Stimulated activated CD4-positive, alpha-beta T cell treated with anti-CD3 and anti-CD28 coated beads, Interleukin-4, amount 100 ng/mL, for 24 hours (primary cell): ENCODE results near the gene DDX60.
"Not testable (repeated sequence)": the region's sequence is repeated elsewhere in the genome, so short reads cannot be mapped to it uniquely, and the experiment has no call there.

Source experiments
- DNase-seq: peaks from one replicate; pipeline ENCODE4 v3.0.0-alpha.2; 2020

DDX60 gene

GRCh38 chr4:168293386-168293975, 25.1 kb downstream of the DDX60 start:
- DNase-seq = no peak

DNA sequence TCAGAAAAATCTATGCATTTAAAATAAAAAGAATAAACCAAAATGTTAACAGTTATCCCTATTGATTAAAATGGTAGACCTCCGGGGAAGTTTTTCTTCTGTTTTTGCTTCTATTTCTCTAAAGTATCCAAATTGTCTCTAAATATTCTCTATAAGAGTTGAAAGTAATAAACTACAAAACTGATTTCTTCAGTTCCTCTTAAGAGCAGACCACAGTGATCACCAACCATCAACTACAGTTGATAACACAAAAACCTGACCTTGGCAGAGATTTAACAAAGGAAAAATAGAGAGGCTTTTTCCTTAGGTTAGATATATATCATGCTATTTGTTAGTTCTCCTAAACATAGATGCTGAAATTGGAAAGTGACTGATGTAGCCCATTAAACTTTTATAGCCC, 27.3 kb downstream of the DDX60 start:
- DNase-seq = no peak

- DNase-seq = not testable (repeated sequence)
Measured at GRCh38 chr4:168285850-168286249, 32.7 kb downstream of the DDX60 start.

DNA sequence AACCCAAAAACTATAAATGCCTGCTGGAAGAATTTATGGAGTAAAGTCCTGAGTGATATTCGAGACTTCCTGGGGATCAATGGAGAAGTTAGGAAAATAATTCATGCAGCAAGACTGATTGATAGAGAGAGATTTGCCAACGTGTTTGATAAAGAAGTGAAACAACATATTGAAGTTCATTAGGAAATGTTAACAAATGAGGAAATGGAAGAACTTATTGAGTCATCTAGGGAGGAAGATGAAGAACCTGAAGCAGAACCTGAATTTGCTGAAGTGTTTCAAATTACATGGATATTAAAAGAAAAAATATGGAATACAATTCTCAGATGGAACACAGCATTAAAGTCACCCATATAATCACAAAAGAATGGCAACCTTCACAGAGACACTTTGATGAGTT, 39.0 kb downstream of the DDX60 start:
- no peak for DNase-seq

DNA sequence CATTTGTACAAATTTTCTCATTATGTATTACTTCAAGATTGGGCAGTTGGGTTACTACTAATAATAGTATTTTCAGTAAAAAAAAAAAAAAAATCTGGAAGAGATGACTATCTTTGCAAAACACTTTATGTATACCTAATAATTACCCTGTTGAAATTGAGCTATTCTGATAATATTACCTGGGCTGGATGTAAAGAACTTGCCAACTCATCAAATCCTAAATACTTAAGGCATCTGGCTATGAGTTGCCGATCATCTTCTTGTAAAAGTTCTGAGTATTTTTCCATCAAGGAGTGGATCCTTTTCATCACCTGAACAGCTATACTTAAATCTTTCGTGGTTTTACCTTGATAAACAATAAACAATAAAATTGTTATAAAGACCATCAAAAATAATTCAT, 42.7 kb downstream of the DDX60 start:
- no peak for DNase-seq

GRCh38 chr4:168274871-168275270, 43.7 kb downstream of the DDX60 start:
- no peak for DNase-seq

DNA sequence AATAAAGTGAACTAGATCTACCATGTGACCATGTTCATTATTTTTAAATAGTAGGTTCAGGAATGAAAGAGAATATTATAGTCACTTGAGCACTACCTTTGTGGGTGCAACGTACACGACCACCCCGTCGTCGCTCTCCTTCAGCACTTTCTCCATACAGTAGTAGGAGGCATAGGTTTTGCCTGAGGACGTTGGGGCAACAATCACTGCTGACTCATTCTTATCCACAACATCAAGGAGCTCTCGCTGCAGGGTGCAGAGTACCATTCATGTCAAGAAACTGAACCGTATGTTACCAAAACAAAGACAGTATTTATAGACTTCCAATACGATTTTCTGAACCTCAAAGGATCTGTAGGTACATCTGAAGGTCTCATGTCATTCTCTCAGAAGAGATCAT, 44.7 kb downstream of the DDX60 start:
- DNase-seq = no peak

GRCh38 chr4:168272488-168272887, 46.1 kb downstream of the DDX60 start:
- no peak for DNase-seq

GRCh38 chr4:168269896-168270295, 48.7 kb downstream of the DDX60 start:
- no peak for DNase-seq

DNA sequence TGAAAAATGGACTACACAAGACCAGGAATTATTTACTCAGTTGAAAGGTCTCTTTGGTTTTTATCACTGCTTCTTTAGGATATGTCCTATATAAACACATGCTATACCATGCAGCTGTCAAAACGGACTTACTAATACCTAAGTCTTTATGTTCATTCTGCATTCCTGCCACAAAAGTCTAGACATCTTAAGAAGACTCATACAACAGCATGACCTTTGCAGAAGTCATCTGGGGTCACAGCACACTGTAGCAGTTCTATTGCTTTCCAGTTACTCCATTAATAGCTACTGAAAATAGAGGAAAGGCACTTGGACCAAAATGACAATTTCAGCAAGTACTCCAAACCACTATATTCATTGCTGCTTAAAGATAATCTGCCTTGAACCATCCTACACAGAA, 53.2 kb downstream of the DDX60 start:
- DNase-seq = no peak

DNA sequence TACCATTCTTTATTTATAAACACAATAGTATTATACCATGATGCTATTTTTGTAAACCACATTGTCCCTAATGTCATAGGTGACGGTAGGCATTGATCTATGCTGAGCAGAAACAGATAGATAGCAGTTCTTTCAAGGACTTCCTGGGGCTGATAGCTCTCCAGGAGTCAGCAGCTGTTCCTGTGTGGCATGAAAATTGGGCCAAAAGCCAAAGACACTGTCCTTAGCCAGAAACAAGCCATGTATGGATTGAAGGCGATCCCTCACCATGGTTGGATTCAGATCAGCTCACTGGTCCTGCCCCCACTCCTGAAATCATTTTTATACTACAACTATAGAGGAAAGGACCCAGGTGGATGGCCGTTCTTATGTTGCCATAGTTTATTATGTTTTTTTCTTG, 53.6 kb downstream of the DDX60 start:
- no peak for DNase-seq

- DNase-seq = no peak
Measured at GRCh38 chr4:168263039-168263438, 55.5 kb downstream of the DDX60 start.

GRCh38 chr4:168259096-168259495, 59.5 kb downstream of the DDX60 start:
- DNase-seq = no peak

DNA sequence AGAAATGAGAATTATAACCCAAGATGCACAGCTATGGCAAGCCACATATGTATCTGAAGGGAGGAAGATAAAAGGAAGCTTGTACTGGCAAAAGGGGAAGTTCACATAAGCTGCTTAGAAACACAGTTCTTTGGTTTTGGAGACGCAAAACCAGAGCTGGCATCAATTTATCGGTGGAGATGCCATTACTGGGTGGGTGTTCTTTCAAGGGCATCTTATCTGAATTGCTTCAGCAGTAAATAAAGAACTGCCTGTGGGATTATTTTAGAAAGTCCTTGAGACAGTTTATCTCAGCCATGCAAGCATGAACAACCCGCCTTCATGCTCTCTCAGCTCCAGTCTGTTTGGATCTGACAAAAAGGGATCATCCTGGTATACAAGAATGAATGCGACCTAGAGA, 60.8 kb downstream of the DDX60 start:
- DNase-seq = no peak

GRCh38 chr4:168248176-168248710, 70.3 kb downstream of the DDX60 start:
- DNase-seq = no peak

DNA sequence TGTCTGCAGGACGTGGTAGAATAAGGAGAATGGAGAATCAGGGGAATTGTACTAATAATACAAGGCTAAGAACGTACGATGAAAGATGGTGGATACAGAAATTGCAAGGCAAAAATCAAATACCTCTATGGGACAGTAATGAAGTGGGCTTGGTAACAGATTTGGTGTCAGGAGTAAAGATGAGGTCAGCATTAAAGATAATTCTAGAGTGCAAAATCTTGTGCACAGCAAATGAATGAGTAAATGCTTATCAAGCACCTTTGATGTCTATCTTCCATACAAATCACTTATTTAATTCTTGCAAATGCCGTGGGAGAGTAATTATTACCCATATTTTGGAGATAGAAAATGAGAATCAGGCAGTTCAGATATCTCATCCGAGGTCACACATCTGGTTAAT, 70.9 kb downstream of the DDX60 start:
- no peak for DNase-seq

DNA sequence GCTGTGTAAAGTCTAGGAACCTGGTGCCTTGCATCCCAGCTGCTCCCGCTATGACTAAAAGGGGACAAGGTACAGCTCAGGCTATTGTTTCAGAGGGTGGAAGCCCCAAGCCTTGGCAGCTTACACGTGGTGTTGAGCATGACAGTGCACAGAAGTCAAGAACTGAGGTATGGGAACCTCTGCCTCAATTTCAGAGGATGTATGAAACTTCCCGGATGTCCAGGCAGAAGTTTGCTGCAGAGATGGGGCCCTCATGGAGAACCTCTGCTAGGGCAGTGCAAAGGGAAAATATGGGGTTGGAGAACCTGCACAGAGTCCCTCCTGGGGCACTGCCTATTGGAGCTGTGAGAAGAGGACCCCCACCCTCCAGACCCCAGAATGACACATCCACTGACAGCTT, 76.6 kb downstream of the DDX60 start:
- DNase-seq = no peak

DNA sequence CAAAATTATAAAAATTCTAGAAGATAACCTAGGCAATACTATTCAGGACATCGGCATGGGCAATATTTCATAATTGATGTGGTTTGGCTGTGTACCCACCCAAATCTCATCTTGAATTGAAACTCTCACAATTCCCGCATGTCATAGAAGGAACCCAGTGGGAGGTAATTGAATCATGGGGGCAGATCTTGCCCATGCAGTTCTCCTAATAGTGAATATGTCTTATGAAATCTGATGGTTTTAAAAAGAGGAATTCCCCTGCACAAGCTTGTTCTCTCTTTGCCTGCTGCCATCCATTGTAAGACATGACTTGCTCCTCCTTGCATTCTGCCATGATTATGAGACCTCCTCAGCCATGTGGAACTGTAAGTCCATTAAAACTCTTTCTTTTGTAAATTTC, 77.7 kb downstream of the DDX60 start:
- no peak for DNase-seq

GRCh38 chr4:168221301-168221700, 97.3 kb downstream of the DDX60 start:
- no peak for DNase-seq

DNA sequence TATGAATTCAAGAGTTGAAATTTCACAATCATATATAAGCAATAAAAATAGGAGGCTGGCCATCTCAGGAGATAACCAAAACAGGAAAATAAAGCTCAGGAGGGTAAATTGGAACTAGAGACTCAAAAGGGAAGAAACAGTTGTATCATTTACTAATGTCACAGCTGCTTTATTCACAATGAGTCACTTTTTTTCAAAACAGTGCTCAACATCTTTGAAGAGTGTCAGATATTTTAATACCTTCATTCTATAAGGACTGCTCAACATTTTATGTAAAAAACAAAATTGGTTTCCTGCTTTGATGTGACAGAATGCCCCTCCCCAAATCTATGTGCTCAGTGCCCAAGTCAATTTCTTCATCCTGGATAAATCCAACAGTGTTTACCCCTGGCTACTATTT, 97.7 kb downstream of the DDX60 start:
- no peak for DNase-seq

DNA sequence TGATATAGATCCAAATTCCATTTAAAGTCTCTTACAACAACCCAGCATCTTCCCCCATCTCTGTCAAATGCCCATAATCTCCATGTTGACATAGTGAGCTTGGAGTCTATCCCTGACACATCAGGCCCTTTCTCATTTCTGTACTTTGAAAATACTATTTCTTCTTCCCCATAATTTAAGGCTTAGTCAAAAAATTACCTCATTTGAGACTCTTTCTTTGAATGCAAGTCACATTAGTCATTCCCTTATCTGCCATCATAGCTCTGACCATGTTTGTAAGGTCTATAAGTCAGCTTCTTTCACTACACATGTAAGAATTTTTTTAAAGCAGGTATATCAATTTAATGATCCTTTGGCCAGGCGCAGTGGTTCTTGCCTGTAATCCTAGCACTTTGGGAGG, 99.9 kb downstream of the DDX60 start:
- DNase-seq = no peak

DNA sequence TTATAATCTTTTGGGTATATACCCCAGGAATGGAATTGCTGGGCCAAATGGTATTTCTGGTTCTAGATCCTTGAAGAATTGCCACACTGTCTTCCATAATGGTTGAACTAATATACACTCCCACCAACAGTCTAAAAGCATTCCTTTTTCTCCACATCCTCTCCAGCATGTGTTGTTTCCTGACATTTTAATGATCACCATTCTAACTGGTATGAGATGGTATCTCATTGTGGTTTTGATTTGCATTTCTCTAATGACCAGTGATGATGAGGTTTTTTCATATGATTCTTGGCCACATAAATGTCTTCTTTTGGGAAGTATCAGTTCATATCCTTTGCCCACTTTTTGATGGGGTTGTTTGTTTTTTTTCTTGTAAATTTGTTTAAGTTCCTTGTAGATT, 105.0 kb downstream of the DDX60 start:
- DNase-seq = not testable (repeated sequence)

DNA sequence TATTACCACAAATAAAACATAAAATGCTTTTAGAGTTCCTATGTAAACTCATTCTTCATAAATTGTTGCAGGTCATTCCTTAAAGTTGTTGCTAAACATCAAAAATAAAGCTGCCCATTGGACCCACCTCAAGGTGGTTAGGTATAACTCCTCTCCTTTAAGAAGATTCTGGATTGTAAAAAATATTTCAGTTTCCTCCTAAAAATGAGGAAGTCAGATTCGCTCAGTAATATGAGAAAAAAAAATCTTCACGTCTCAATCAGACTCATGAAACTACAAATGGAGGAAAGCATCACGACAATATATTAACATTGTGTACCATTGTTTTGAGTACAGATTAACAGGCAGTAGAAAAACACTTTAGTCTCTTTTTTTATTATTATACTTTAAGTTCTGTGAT, 105.9 kb downstream of the DDX60 start:
- DNase-seq = no peak

GRCh38 chr4:168208957-168209614, 109.5 kb downstream of the DDX60 start:
- no peak for DNase-seq
